HG02970 (cell line): ENCODE results near the gene STXBP3.

ENCODE experiments used
- ATAC-seq: cut with Tn5 transposase; IDR thresholded peaks from one replicate; pipeline ENCODE4 v1.9.1; 2021; ENCODE audit warnings: mild to moderate bottlenecking, moderate library complexity, moderate number of reproducible peaks; ENCODE audit not compliant: unreplicated experiment, low FRiP score

Gene STXBP3

DNA sequence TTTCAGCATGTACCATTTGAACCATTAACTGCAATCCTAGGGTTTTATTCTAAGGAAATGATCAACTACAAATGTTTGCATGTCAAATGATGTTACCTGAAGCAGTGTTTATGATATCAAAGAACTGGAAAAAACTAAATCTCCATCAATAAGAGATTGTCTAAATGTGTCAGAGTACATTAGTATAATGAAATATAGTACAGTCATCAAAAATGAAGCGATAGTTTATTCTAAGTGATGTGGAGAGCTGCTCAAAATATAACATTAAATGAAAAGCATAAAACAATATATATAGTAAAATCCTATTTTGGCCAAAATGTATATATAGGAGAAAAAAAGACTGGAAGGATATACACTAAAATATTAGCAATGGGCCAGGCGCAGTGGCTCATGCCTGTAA, 86.5 kb downstream of the STXBP3 start:
- no peak for ATAC-seq

DNA sequence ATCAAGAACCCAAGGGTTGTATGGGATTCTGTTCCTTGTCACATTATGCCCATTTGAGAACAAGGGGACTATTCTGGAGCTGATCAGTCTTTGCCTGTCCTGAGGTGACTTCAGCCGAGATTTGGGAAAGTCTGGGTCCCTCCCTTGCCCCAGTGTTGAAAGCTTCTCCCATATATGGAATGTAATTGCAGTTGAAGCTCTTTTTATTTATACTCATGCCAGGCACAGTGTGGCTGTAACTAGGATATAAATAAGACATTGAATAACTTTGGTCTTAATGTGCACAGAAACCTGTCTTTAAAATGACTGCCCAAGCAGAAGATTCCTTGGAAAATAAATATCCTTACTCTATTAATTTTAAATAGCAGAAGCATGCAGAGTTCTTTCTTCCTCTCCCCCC, 95.2 kb downstream of the STXBP3 start:
- ATAC-seq: no peak

- no peak for ATAC-seq
Measured at GRCh38 chr1:108842525-108843181, 96.2 kb downstream of the STXBP3 start.

DNA sequence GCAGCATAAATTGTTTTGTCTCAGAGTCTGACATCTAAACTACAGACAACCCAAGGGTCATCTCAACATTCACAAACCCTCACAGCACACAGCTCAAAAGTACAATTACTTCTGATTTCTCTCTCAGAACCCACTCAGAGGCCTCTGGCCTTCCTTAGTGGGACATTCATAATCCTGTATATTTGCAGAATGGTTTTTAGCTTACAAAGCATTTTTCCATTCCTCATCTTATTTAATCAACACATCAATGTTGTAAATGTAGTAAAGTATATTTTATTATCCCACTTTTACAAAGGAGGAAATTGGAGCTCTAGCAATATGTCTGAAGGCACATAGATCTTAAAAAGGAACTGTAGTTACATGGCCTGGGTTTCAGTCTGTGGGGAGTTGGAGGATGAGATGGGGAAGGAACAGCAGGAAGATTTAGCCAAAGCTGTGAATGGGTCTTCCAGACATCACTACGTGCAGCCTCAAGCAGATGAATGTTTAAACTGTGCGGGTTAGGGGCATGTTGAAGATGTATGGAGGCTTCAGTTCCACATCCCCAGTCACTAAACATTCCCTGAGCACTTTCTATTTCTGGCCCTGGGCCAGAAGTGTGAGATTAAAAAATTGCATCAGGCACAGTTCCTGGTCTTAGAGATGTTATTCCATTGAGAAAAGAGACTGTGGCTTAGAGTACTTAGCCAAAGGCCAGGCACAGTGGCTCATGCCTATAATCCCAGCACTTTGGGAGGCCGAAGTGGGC, 97.1 kb downstream of the STXBP3 start:
- ATAC-seq: no peak

DNA sequence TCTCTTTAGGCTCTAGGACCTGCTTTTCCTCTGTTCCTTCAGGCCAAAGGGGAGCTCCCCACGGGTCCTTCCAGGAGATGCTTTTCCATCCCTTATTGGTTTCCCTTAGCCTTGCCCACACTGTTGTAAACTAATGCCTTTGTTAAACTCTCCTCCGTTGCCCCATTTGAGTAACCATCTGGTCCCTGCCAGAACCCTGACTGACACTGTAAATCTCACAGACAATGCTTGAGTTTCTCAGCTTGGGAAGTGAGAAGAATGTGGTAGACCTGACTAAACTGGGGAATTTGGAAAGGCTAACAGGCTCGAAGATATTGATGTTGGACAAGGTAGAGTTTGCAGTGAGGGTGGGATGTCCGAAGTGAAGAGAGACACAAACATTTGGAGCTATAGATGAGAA, 99.0 kb downstream of the STXBP3 start:
- ATAC-seq: no peak

DNA sequence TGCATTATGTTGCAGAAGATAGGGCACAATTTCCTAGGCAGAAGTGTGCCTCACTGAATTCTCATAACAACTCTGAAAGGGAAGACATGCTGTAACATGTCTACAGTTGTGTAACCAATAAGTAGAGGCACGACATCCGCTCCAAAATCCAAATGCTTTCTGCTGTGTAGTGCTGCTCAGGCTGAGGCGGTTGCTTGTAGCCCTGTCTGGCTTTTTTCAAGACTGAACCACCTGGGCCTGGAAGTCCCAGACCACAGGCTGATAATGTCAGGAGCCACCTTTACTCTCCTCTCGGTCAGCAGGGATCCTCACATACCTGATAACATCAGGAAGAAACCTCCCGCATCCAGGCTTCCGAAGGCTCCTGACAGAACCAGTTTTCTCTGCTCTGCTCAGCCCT, 99.5 kb downstream of the STXBP3 start:
- ATAC-seq: no peak

DNA sequence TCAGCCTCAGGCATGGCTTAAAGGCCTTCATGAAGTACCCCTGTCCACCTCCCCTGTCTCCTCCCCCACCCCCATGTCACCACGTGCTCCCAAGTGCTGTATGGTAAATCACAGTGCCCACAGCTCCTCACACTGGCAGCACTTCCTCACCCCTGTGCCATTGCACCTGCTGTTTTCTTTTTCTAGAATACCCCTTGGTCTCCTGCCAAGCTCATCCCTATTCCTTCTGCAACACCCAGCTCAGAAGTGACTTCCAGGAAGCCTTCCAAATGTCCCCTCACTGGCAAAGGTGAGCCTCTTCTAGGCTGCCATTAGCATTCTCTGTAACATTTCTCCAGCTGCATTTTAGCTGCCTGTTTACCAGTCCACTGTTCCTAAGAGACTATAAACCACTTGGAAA, 101.0 kb downstream of the STXBP3 start:
- ATAC-seq: no peak

DNA sequence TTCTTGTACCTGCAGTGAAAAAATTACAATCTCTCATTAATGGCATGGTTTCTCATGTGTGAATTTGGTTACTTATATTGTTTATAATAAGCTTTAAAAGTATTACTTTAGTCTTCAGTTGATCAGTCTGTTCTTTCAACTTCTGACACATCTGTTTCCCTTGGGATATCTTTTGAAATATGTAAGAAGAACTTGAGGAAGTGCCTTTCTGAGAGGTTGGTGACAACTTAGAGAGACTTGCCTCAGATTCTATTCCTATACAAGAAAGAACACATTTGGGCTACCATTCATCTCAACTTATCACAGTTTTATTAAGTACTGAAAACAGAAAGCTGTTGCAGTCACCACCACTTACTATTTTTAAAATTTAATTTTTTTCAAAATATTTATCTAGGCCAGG, 102.3 kb downstream of the STXBP3 start:
- ATAC-seq: no peak

DNA sequence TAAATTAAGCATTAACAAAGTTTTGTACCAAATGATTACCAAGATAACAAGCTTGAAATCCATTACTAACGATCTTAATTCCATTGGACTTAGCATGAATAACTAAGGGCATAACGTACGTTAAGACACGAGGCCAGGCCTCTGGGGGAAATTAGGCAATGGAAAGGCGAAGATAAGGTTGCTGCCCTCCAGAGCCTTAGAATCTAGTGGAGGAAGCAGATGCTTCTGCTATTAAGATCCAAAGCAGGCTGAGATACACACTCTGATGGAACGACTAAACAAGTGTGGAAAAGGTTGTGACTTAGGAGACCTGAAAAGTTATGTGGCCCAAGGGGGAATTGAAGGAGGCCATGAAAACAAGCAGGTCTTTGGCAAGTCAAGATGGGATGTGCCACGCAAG, 104.5 kb downstream of the STXBP3 start:
- no peak for ATAC-seq

- no peak for ATAC-seq
Measured at GRCh38 chr1:108851567-108851966, 105.1 kb downstream of the STXBP3 start.

- ATAC-seq: no peak
Measured at GRCh38 chr1:108852221-108852975, 105.9 kb downstream of the STXBP3 start.

DNA sequence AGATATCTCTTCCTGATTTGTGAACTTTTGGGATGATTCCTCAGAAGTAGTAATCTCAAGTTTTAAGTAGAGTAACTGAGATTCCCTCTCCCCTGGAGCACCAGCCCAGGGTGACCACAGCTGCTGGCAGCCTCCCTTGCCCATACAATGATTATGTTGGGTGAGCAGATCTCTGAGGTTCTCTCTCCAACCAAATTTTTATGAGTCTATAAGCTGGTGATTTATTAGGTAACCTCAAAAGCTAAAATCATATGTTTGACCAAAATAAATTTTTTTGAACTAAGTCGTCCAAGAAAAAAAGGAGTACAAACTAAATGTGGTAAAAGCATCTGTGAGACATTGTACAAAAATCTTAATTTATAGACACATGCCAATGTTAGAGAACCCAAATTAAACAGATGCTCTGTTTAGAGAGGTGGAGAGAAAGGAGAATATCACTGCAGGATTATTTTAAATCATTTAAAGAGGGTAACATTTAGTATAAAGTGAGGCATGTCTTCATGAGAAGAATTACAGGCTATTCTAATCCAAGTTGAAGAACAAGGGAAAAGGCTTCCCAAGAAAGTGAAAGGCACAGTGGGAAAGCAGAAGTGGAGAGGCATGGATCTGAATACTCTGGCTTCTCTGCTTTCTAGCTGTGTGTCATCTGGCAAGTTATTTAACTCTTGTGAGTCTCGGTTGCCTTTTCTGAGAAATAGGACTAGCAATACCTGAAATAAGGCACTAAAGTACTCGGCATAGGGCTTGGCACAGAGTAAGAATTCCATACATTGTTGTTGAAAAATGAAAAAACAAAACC, 107.9 kb downstream of the STXBP3 start:
- no peak for ATAC-seq

DNA sequence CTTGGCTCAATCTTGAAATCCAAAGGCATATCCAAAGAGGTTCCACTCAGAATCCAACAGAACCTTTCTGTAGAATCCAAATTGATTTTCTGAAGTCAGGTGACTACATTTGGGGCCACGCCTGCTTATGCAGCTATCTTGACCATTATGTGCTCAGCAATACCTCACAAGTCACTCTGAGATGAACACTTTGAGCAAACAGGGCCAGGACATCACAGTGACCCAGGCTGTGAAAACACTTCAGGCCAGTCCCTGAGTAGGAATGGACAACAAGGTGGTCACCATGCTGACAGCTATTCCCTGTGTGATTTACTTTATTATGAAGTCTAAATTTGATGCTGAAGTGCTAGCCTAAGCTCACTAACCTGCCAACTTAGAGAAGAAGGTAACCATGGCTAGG, 110.5 kb downstream of the STXBP3 start, which contains the start of gene AKNAD1:
Gene AKNAD1 (minus strand): TSS at position 101 of the 400 bp plus-strand sequence. CDS start 4,430 bp downstream, outside the sequence.
- no peak for ATAC-seq

DNA sequence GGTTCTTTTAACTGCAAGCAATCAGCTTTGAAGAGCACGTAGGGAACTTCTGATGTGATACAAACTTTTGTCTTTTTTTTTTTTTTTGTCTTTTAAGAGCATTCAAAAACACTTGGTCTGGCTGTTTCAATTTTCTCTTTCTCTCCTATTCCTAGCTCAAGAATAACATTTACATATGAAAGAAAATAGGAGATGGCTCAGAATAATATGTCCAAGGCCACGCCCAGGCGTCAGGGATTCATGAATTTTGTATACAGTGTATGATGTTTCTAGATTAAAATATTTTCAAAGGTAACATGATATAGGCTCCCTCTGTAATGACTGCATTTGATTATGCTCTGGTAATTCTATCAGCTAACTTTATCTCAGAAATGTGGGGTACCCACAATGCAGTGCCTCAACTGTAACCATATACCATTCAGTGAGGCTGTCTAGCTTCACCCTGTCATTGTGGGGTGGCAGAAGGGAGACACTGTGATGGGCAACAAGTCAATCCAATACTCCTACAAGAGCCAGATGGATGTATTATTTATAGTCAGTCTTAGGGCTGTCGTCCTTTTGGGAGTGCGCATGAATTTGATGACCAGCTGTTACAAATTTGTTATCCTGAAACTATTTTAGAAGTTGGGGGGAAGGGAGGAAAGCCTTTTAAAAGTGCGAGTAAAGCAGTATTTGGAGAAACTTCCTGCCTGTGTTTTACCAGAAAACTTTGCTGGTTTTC, 111.9 kb downstream of the STXBP3 start:
- no peak for ATAC-seq
